ENCODE measurements around the gene LINC01488. TPM values are rescaled to one million over a fixed set of nuclear protein-coding genes. Genes with fewer than 3 reads are reported as not detected.

Gene LINC01488
- total and polyA plus RNA-seq, 10 of the 15 experiments (the other 5 are each of a cell fraction or from before 2014, with no cell fraction given) = not detected

GRCh38 chr11:69526453-69526810 lies 45.0 kb downstream of the LINC01488 start:
- ChIA-PET CTCF (no interaction called here), SMC1A (ENCODE audit: uncharacterized antibody, unreplicated experiment) (no interaction called here), POLR2A (no interaction called here), RAD21 (ENCODE audit: unreplicated experiment) (no interaction called here)
- WGBS (ENCODE audit: insufficient coverage, insufficient replicate concordance, low lambda C conversion rate, missing lambda C conversion rate) = 42% methylated on average over 12 of the region's 12 CpGs
- H3K27ac ChIP-seq (ENCODE audit: control insufficient read depth, insufficient read depth) = no peak overlapping the region
- no peak for DNase-seq (ENCODE audit: low read depth, low spot score)
- TF ChIP-seq, protein P1, sequence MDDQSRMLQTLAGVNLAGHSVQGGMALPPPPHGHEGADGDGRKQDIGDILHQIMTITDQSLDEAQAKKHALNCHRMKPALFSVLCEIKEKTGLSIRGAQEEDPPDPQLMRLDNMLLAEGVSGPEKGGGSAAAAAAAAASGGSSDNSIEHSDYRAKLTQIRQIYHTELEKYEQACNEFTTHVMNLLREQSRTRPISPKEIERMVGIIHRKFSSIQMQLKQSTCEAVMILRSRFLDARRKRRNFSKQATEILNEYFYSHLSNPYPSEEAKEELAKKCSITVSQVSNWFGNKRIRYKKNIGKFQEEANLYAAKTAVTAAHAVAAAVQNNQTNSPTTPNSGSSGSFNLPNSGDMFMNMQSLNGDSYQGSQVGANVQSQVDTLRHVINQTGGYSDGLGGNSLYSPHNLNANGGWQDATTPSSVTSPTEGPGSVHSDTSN (IDR thresholded peaks at IDR 0.05; ENCODE audit: insufficient replicate concordance, low read depth, low read length) = no peak
- TF ChIP-seq, protein P2, sequence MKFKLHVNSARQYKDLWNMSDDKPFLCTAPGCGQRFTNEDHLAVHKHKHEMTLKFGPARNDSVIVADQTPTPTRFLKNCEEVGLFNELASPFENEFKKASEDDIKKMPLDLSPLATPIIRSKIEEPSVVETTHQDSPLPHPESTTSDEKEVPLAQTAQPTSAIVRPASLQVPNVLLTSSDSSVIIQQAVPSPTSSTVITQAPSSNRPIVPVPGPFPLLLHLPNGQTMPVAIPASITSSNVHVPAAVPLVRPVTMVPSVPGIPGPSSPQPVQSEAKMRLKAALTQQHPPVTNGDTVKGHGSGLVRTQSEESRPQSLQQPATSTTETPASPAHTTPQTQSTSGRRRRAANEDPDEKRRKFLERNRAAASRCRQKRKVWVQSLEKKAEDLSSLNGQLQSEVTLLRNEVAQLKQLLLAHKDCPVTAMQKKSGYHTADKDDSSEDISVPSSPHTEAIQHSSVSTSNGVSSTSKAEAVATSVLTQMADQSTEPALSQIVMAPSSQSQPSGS (IDR thresholded peaks at IDR 0.05; ENCODE audit: low read length) = no peak
- TF ChIP-seq PAX5 (IDR thresholded peaks at IDR 0.05; ENCODE audit: borderline replicate concordance, low read depth, low read length) (no peak), FOXK2 (IDR thresholded peaks at IDR 0.05) (no peak), EED (IDR thresholded peaks at IDR 0.05; ENCODE audit: low read depth) (no peak), TCF7 (IDR thresholded peaks at IDR 0.05; ENCODE audit: borderline replicate concordance) (no peak), CREB1 (IDR thresholded peaks at IDR 0.05; ENCODE audit: low read depth) (no peak), EGR1 (IDR thresholded peaks at IDR 0.05; ENCODE audit: borderline replicate concordance in 1 of 2, low read depth in 2 of 2, low read length in 2 of 2) (no peak), BRCA1 (IDR thresholded peaks at IDR 0.05; ENCODE audit: low read depth, low read length) (no peak), IRF3 (IDR thresholded peaks at IDR 0.05) (no peak), JUNB (IDR thresholded peaks at IDR 0.05) (no peak), MEF2B (IDR thresholded peaks at IDR 0.05; ENCODE audit: partially characterized antibody, poor library complexity, severe bottlenecking) (no peak)
- no peak overlapping the region for H3K4me2 ChIP-seq (ENCODE audit: control insufficient read depth, insufficient read depth)
- peaks cover 6% of the 10 kb centered on the region; the same call in 1 of the 2 replicates for H3K4me1 ChIP-seq (ENCODE audit: control insufficient read depth, insufficient read depth, low read length)
- intact Hi-C loops (cut with micrococcal nuclease; ENCODE audit: unreplicated experiment) (no loop called here), in situ Hi-C loops (cut with MboI) (no loop called here)
- BruUV-seq (replicated peaks) = no TSS peak
- no peak for FAIRE-seq
- no peak overlapping the region for H3K4me3 ChIP-seq
- H4K20me1 ChIP-seq (ENCODE audit: control insufficient read depth, insufficient read depth) = no peaks in the 10 kb centered on the region
- no peaks in the 10 kb centered on the region for H3K9me3 ChIP-seq (replicated peaks; ENCODE audit: control insufficient read depth, insufficient read depth, low read length)
- no peak for ATAC-seq
- no peaks in the 10 kb centered on the region for H3K79me2 ChIP-seq (ENCODE audit: control insufficient read depth, insufficient read depth, low read length)
- no peaks in the 10 kb centered on the region for H3K27me3 ChIP-seq (replicated peaks in 1 of 2; ENCODE audit: control insufficient read depth in 2 of 2, insufficient read depth in 2 of 2, low read length in 1 of 2)
- no peaks in the 10 kb centered on the region for H3K36me3 ChIP-seq (ENCODE audit: control insufficient read depth in 2 of 2, insufficient read depth in 2 of 2, low read length in 1 of 2)
- no peak overlapping the region for H2AFZ ChIP-seq (ENCODE audit: control insufficient read depth, low read depth, low read length)
- no peak overlapping the region for H3K9ac ChIP-seq (ENCODE audit: control insufficient read depth, insufficient read depth, low read length)
